Neural progenitor cell (in vitro differentiated cells): Measurements from ENCODE around the gene DSPP.

Experiments
- EZH2 ChIP-seq: fragments of 200-600 bp; sonication (generic); IDR thresholded peaks from 2 replicates; pipeline ENCODE4 v1.6.1; 2017; ENCODE audit warnings: antibody characterized with exemption, mild to moderate bottlenecking, moderate library complexity
- EZH2phosphoT487 ChIP-seq: fragments of 200-600 bp; sonication (generic); IDR thresholded peaks from 2 replicates; pipeline ENCODE4 v1.6.1; 2017; ENCODE audit warnings: antibody characterized with exemption
- TF ChIP-seq, protein P1 (sequence below): fragments of 200-600 bp; sonication (generic); IDR thresholded peaks from 2 replicates; pipeline ENCODE4 v1.5.1; 2017; ENCODE audit warnings: antibody characterized with exemption, mild to moderate bottlenecking

- TF ChIP-seq, protein P1, sequence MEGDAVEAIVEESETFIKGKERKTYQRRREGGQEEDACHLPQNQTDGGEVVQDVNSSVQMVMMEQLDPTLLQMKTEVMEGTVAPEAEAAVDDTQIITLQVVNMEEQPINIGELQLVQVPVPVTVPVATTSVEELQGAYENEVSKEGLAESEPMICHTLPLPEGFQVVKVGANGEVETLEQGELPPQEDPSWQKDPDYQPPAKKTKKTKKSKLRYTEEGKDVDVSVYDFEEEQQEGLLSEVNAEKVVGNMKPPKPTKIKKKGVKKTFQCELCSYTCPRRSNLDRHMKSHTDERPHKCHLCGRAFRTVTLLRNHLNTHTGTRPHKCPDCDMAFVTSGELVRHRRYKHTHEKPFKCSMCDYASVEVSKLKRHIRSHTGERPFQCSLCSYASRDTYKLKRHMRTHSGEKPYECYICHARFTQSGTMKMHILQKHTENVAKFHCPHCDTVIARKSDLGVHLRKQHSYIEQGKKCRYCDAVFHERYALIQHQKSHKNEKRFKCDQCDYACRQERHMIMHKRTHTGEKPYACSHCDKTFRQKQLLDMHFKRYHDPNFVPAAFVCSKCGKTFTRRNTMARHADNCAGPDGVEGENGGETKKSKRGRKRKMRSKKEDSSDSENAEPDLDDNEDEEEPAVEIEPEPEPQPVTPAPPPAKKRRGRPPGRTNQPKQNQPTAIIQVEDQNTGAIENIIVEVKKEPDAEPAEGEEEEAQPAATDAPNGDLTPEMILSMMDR = no peak
- no peak for TF ChIP-seq EZH2phosphoT487
- TF ChIP-seq EZH2 = no peak
Measured at GRCh38 chr4:87654487-87655044, 46.2 kb downstream of the DSPP start.
